DND-41 (cell line): ENCODE results near the gene GPRC5B.

Source experiments
- EZH2 ChIP-seq: IDR thresholded peaks from 3 replicates; pipeline ENCODE4 v1.6.1; 2012; ENCODE audit warnings: borderline replicate concordance, low read depth, mild to moderate bottlenecking, moderate library complexity, low read length, inconsistent platforms; ENCODE audit not compliant: severe bottlenecking
- TF ChIP-seq, protein P1 (sequence below): IDR thresholded peaks from 2 replicates; pipeline ENCODE4 v1.5.1; 2012; ENCODE audit warnings: borderline replicate concordance, low read length, moderate library complexity, mild to moderate bottlenecking; ENCODE audit not compliant: poor library complexity, severe bottlenecking; ENCODE audit errors: extremely low read depth

DNA sequence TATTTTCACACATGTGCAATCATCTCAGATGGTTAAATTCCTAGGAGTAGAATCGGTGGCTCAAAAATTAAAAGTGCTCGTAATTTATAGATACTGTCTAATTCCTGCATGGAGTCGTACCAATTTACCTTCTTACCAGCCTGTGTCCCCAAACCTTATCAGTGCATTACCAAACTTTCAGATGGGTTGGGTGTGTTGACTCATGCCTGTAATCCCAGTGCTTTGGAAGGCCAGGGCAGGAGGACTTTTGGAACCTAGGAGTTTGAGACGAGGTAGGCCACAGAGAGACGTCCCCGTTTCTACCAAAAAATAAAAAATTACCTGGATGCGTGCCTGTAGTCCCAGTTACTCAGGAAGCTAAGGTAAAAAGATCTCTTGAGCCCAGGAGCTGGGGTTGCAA lies 34.5 kb upstream of the GPRC5B start:
- TF ChIP-seq, protein P1, sequence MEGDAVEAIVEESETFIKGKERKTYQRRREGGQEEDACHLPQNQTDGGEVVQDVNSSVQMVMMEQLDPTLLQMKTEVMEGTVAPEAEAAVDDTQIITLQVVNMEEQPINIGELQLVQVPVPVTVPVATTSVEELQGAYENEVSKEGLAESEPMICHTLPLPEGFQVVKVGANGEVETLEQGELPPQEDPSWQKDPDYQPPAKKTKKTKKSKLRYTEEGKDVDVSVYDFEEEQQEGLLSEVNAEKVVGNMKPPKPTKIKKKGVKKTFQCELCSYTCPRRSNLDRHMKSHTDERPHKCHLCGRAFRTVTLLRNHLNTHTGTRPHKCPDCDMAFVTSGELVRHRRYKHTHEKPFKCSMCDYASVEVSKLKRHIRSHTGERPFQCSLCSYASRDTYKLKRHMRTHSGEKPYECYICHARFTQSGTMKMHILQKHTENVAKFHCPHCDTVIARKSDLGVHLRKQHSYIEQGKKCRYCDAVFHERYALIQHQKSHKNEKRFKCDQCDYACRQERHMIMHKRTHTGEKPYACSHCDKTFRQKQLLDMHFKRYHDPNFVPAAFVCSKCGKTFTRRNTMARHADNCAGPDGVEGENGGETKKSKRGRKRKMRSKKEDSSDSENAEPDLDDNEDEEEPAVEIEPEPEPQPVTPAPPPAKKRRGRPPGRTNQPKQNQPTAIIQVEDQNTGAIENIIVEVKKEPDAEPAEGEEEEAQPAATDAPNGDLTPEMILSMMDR: no peak
- no peak for TF ChIP-seq EZH2
